HepG2 (cell line): ENCODE data around the gene NDUFB3. TPM values are rescaled to one million over a fixed set of nuclear protein-coding genes. Genes with fewer than 3 reads are reported as not detected.

ENCODE experiments used
- ATRX ChIP-seq: sonication (generic); formaldehyde crosslinking; IDR thresholded peaks from 2 replicates; pipeline ENCODE4 v1.4.0; 2020; ENCODE audit warnings: missing genetic modification reagents, borderline replicate concordance
- FOXA1 ChIP-seq, 2 experiments: fragments of 450-650 bp in 1 of 2; sonication (generic) in 1 of 2; formaldehyde crosslinking in 1 of 2; IDR thresholded peaks; 2 replicates each; pipeline versions ENCODE4 v1.4.0 to v1.6.1; 2016 to 2020; ENCODE audit warnings: missing genetic modification reagents in 1 of 2
- HINFP ChIP-seq: sonication (generic); formaldehyde crosslinking; IDR thresholded peaks from 2 replicates; pipeline ENCODE4 v1.4.0; 2020; ENCODE audit warnings: low read depth, mild to moderate bottlenecking, missing genetic modification reagents
- HIVEP1 ChIP-seq: sonication (generic); formaldehyde crosslinking; IDR thresholded peaks from 2 replicates; pipeline ENCODE4 v1.4.0; 2020; ENCODE audit warnings: mild to moderate bottlenecking, missing genetic modification reagents
- HMG20B ChIP-seq: conservative IDR thresholded peaks from 2 replicates; pipeline ENCODE4 v1.6.1; 2016; ENCODE audit warnings: missing genetic modification reagents, missing compliant biosample characterization
- HNF4A ChIP-seq: sonication (generic); formaldehyde crosslinking; IDR thresholded peaks from 2 replicates; pipeline ENCODE4 v1.4.0; 2020; ENCODE audit warnings: missing genetic modification reagents
- HNRNPK ChIP-seq: fragments of 200-400 bp; formaldehyde crosslinking; IDR thresholded peaks from 2 replicates; pipeline ENCODE4 v1.6.1; 2018; ENCODE audit warnings: low read length, low read depth, moderate library complexity, mild to moderate bottlenecking; ENCODE audit not compliant: poor library complexity, severe bottlenecking
- MAFF ChIP-seq: IDR thresholded peaks from 2 replicates; pipeline ENCODE4 v1.6.1; 2011; ENCODE audit warnings: low read depth, low read length, improper control_type of control experiment
- MEIS1 ChIP-seq: sonication (generic); formaldehyde crosslinking; IDR thresholded peaks from 2 replicates; pipeline ENCODE4 v1.9.0; 2021; ENCODE audit warnings: mild to moderate bottlenecking, missing genetic modification reagents, moderate library complexity, borderline replicate concordance
- NFE2L2 ChIP-seq: fragments of 150-350 bp; IDR thresholded peaks from 2 replicates; pipeline ENCODE4 v1.6.1; 2014; ENCODE audit warnings: low read length
- NFIC ChIP-seq: IDR thresholded peaks from 2 replicates; pipeline ENCODE4 v1.6.1; 2012; ENCODE audit warnings: mild to moderate bottlenecking, low read length, inconsistent platforms
- NRL ChIP-seq: sonication (generic); formaldehyde crosslinking; IDR thresholded peaks from 2 replicates; pipeline ENCODE4 v1.5.0; 2020; ENCODE audit warnings: missing genetic modification reagents, mild to moderate bottlenecking, moderate library complexity, borderline replicate concordance
- SRSF4 ChIP-seq: fragments of 200-400 bp; formaldehyde crosslinking; IDR thresholded peaks from one replicate; pipeline ENCODE4 v1.6.1; 2018; ENCODE audit warnings: mild to moderate bottlenecking, low read depth, low read length, moderate library complexity; ENCODE audit not compliant: poor library complexity, severe bottlenecking
- ZBTB10 ChIP-seq: sonication (generic); formaldehyde crosslinking; IDR thresholded peaks from 2 replicates; pipeline ENCODE4 v1.4.0; 2020; ENCODE audit warnings: missing genetic modification reagents, borderline replicate concordance
- ZNF260 ChIP-seq: sonication (generic); formaldehyde crosslinking; IDR thresholded peaks from 2 replicates; pipeline ENCODE4 v1.4.0; 2020; ENCODE audit warnings: missing genetic modification reagents, low read depth, mild to moderate bottlenecking, borderline replicate concordance
- ZNF724P ChIP-seq: sonication (generic); formaldehyde crosslinking; IDR thresholded peaks from 2 replicates; pipeline ENCODE4 v1.8.0; 2022; ENCODE audit warnings: missing genetic modification reagents, borderline replicate concordance
- polyA plus RNA-seq, 8 experiments: library from polyadenylated mRNA; depleted of rRNA in 3 of 8; stranded (reverse) in 7 of 8; unstranded in 1 of 8; fragments of >200 nt; fragmentation: Illumina TruSeq in 4 of 8; extraction: Trizol in 4 of 8; gene quantifications; 2 replicates each; pipeline versions ENCODE4 v1.2.1 to v1.2.3, GENCODE V29; 2011 to 2016; ENCODE audit warnings: low read depth in 4 of 8, missing spikeins in 1 of 8, mixed read lengths in 1 of 8; ENCODE audit not compliant: insufficient read depth in 1 of 8
- total RNA-seq, 5 experiments: library from RNA; depleted of rRNA; stranded (reverse); fragments of >200 nt; fragmentation: Illumina TruSeq; extraction: Trizol; gene quantifications; 2 replicates each; pipeline ENCODE4 v1.2.3, GENCODE V29; 2016; ENCODE audit warnings: low read depth in 1 of 5
- TF ChIP-seq, protein P1 (sequence below): sonication (generic); formaldehyde crosslinking; IDR thresholded peaks from 2 replicates; pipeline ENCODE4 v1.4.0; 2020; ENCODE audit warnings: mild to moderate bottlenecking, missing genetic modification reagents, borderline replicate concordance

Gene NDUFB3
- total and polyA plus RNA-seq, 2 of the 13 experiments (the other 11 are each of a cell fraction or from before 2014, with no cell fraction given), result 50.7 to 159 TPM

- TF ChIP-seq ZNF260 (CRISPR knock-in tag) (no peak), HINFP (CRISPR knock-in tag) (no peak), HIVEP1 (CRISPR knock-in tag) (no peak), MAFF (no peak), HMG20B (CRISPR knock-in tag) (0 out of 2 replicates have a peak, but pooled peaks have one; percentile 5), SRSF4 (no peak), ZNF724P (CRISPR knock-in tag) (no peak), ATRX (CRISPR knock-in tag) (no peak), NFE2L2 (no peak), NRL (CRISPR knock-in tag) (no peak), MEIS1 (CRISPR knock-in tag) (no peak), HNF4A (CRISPR knock-in tag) (no peak), FOXA1 (IDR thresholded peaks at IDR 0.05) (no peak), FOXA1 (CRISPR knock-in tag; IDR thresholded peaks at IDR 0.05) (no peak), HNRNPK (no peak), ZBTB10 (no peak), NFIC (no peak; the same call in 1 of the 2 replicates)
- TF ChIP-seq, protein P1, sequence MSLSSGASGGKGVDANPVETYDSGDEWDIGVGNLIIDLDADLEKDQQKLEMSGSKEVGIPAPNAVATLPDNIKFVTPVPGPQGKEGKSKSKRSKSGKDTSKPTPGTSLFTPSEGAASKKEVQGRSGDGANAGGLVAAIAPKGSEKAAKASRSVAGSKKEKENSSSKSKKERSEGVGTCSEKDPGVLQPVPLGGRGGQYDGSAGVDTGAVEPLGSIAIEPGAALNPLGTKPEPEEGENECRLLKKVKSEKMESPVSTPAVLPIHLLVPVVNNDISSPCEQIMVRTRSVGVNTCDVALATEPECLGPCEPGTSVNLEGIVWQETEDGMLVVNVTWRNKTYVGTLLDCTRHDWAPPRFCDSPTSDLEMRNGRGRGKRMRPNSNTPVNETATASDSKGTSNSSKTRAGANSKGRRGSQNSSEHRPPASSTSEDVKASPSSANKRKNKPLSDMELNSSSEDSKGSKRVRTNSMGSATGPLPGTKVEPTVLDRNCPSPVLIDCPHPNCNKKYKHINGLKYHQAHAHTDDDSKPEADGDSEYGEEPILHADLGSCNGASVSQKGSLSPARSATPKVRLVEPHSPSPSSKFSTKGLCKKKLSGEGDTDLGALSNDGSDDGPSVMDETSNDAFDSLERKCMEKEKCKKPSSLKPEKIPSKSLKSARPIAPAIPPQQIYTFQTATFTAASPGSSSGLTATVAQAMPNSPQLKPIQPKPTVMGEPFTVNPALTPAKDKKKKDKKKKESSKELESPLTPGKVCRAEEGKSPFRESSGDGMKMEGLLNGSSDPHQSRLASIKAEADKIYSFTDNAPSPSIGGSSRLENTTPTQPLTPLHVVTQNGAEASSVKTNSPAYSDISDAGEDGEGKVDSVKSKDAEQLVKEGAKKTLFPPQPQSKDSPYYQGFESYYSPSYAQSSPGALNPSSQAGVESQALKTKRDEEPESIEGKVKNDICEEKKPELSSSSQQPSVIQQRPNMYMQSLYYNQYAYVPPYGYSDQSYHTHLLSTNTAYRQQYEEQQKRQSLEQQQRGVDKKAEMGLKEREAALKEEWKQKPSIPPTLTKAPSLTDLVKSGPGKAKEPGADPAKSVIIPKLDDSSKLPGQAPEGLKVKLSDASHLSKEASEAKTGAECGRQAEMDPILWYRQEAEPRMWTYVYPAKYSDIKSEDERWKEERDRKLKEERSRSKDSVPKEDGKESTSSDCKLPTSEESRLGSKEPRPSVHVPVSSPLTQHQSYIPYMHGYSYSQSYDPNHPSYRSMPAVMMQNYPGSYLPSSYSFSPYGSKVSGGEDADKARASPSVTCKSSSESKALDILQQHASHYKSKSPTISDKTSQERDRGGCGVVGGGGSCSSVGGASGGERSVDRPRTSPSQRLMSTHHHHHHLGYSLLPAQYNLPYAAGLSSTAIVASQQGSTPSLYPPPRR, result no peak
Observed at GRCh38 chr2:201116959-201117734, 45.3 kb downstream of the NDUFB3 start (continued).
